ENCODE data around the gene MDM2. TPM values are rescaled to one million over a fixed set of nuclear protein-coding genes. Genes with fewer than 3 reads are reported as not detected.

The MDM2 gene
- total and polyA plus RNA-seq, 9 of the 15 experiments (the other 6 are each of a cell fraction or from before 2014, with no cell fraction given): 13.6 to 100 (median 49.0) TPM

DNA sequence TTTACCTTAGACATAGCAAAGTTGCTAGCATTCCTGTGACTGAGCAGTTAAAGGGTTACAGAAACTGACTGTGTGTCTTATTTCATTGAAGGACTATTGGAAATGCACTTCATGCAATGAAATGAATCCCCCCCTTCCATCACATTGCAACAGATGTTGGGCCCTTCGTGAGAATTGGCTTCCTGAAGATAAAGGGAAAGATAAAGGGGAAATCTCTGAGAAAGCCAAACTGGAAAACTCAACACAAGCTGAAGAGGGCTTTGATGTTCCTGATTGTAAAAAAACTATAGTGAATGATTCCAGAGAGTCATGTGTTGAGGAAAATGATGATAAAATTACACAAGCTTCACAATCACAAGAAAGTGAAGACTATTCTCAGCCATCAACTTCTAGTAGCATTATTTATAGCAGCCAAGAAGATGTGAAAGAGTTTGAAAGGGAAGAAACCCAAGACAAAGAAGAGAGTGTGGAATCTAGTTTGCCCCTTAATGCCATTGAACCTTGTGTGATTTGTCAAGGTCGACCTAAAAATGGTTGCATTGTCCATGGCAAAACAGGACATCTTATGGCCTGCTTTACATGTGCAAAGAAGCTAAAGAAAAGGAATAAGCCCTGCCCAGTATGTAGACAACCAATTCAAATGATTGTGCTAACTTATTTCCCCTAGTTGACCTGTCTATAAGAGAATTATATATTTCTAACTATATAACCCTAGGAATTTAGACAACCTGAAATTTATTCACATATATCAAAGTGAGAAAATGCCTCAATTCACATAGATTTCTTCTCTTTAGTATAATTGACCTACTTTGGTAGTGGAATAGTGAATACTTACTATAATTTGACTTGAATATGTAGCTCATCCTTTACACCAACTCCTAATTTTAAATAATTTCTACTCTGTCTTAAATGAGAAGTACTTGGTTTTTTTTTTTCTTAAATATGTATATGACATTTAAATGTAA is 31.5 kb downstream of the MDM2 start:
- ATAC-seq (no peak), DNase-seq (ENCODE audit: extremely low read depth in 1 of 4, low spot score in 3 of 4) (no peak), FAIRE-seq (no peak)
- H3K9me3 ChIP-seq (replicated peaks; ENCODE audit: control insufficient read depth, insufficient read depth, low read depth, low read length): no peaks in the 10 kb centered on the region
- CTCF ChIA-PET (ENCODE audit: low intra/inter-chr PET ratio): interaction anchor here (0.6 kb wide), 1 partner anchor 1945 kb away, joined by 3 read pairs; no protein-coding TSS in a partner anchor
- in situ Hi-C loops (cut with MboI) (no loop called here), intact Hi-C loops (cut with micrococcal nuclease) (no loop called here)
- no peak overlapping the region for H3K4me3 ChIP-seq
- H3K4me2 ChIP-seq (ENCODE audit: insufficient read depth, low read length): no peak overlapping the region
- WGBS (ENCODE audit: insufficient coverage, low coverage, missing lambda C conversion rate): 49% methylated on average over 2 of the region's 2 CpGs
- H3K27me3 ChIP-seq (ENCODE audit: control insufficient read depth in 2 of 2, insufficient read depth in 2 of 2, low read length in 2 of 2): no peaks in the 10 kb centered on the region
- no peaks in the 10 kb centered on the region for H3K79me2 ChIP-seq (ENCODE audit: control insufficient read depth, insufficient read depth, low read length)
- no peak overlapping the region for H3K27ac ChIP-seq (ENCODE audit: extremely low read depth, low read depth, low read length)
- no peak overlapping the region for H2AFZ ChIP-seq (ENCODE audit: low read depth, low read length)
- H3K36me3 ChIP-seq (ENCODE audit: control insufficient read depth, insufficient read depth, low read length): peaks cover 92% of the 10 kb centered on the region
- H4K20me1 ChIP-seq (replicated peaks; ENCODE audit: control insufficient read depth, insufficient read depth, low read length): 0 out of 2 replicates have a peak, but pooled peaks cover 3% of the 10 kb centered on the region
- TSS peak; percentile 9 for BruUV-seq (replicated peaks)
- H3K9me1 ChIP-seq (ENCODE audit: control insufficient read depth, insufficient read depth, low read length): no peaks in the 10 kb centered on the region
- no peaks in the 10 kb centered on the region for H3K4me1 ChIP-seq (replicated peaks in 1 of 2; ENCODE audit: control insufficient read depth in 2 of 2, insufficient read depth in 2 of 2, low read length in 2 of 2)
- POLR2A ChIA-PET: interaction anchor here (0.9 to 1.0 kb wide), 2 partner anchors 18 to 39 kb away, joined by 3 read pairs; no protein-coding TSS in a partner anchor
- no peak overlapping the region for H3K9ac ChIP-seq (ENCODE audit: insufficient read depth in 1 of 2, low read depth in 2 of 2, low read length in 2 of 2)
- TF ChIP-seq ZNF57 (CRISPR knock-in tag; IDR thresholded peaks at IDR 0.05) (no peak), STAG1 (CRISPR knock-in tag; IDR thresholded peaks at IDR 0.05; ENCODE audit: borderline replicate concordance) (no peak), ZNF695 (CRISPR knock-in tag; IDR thresholded peaks at IDR 0.05) (no peak), L3MBTL2 (IDR thresholded peaks at IDR 0.05) (no peak), TOE1 (IDR thresholded peaks at IDR 0.05; ENCODE audit: borderline replicate concordance) (no peak), TOE1 (CRISPR knock-in tag; IDR thresholded peaks at IDR 0.05; ENCODE audit: borderline replicate concordance, low read depth) (no peak), ZNF445 (CRISPR knock-in tag; IDR thresholded peaks at IDR 0.05; ENCODE audit: low read depth) (no peak), HMBOX1 (IDR thresholded peaks at IDR 0.05) (no peak), PBX2 (CRISPR knock-in tag; IDR thresholded peaks at IDR 0.05; ENCODE audit: low read depth) (no peak), PBX2 (tag; conservative IDR thresholded peaks at IDR 0.05; ENCODE audit: low read depth) (no peak), EP300 (IDR thresholded peaks at IDR 0.05; ENCODE audit: low read length) (no peak)
- TF ChIP-seq, protein P1, sequence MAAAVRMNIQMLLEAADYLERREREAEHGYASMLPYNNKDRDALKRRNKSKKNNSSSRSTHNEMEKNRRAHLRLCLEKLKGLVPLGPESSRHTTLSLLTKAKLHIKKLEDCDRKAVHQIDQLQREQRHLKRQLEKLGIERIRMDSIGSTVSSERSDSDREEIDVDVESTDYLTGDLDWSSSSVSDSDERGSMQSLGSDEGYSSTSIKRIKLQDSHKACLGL (CRISPR knock-in tag; IDR thresholded peaks at IDR 0.05; ENCODE audit: borderline replicate concordance, poor library complexity, severe bottlenecking): no peak
- TF ChIP-seq, protein P2, sequence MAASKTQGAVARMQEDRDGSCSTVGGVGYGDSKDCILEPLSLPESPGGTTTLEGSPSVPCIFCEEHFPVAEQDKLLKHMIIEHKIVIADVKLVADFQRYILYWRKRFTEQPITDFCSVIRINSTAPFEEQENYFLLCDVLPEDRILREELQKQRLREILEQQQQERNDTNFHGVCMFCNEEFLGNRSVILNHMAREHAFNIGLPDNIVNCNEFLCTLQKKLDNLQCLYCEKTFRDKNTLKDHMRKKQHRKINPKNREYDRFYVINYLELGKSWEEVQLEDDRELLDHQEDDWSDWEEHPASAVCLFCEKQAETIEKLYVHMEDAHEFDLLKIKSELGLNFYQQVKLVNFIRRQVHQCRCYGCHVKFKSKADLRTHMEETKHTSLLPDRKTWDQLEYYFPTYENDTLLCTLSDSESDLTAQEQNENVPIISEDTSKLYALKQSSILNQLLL (CRISPR knock-in tag; IDR thresholded peaks at IDR 0.05; ENCODE audit: borderline replicate concordance): no peak
- TF ChIP-seq, protein P3, sequence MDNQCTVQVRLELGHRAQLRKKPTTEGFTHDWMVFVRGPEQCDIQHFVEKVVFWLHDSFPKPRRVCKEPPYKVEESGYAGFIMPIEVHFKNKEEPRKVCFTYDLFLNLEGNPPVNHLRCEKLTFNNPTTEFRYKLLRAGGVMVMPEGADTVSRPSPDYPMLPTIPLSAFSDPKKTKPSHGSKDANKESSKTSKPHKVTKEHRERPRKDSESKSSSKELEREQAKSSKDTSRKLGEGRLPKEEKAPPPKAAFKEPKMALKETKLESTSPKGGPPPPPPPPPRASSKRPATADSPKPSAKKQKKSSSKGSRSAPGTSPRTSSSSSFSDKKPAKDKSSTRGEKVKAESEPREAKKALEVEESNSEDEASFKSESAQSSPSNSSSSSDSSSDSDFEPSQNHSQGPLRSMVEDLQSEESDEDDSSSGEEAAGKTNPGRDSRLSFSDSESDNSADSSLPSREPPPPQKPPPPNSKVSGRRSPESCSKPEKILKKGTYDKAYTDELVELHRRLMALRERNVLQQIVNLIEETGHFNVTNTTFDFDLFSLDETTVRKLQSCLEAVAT (IDR thresholded peaks at IDR 0.05): no peak

All from K562 (cell line).